ENCODE measurements around the gene KRTAP20-1. TPM values are rescaled to one million over a fixed set of nuclear protein-coding genes. Genes with fewer than 3 reads are reported as not detected.

Gene KRTAP20-1
- total RNA-seq, 1 donor from 2014 or later = not detected

GRCh38 chr21:30613836-30614235, 2.4 kb upstream of the KRTAP20-1 start, which contains the start of gene KRTAP6-1:
Gene KRTAP6-1, minus strand, starts transcription at chr21:30613930. Its CDS starts 26 bp downstream, at chr21:30613904.
- H3K27ac Mint-ChIP-seq = no peak within 1 kb of the TSS

GRCh38 chr21:30615199-30615598, 1.0 kb upstream of the KRTAP20-1 start:
- Mint-ChIP-seq H3K27ac (no peak overlapping the region), H3K4me1 (ENCODE audit: unreplicated experiment) (no peaks in the 10 kb centered on the region), H3K36me3 (no peaks in the 10 kb centered on the region), H3K4me3 (no peak overlapping the region), H3K9me3 (no peaks in the 10 kb centered on the region), H3K27me3 (no peaks in the 10 kb centered on the region)
- TF ChIP-seq CTCF (conservative IDR thresholded peaks at IDR 0.05) = no peak
- DNase-seq (ENCODE audit: extremely low spot score, unreplicated experiment) = no peak

More at GRCh38 chr21:30613836-30614235, 2.4 kb upstream of the KRTAP20-1 start, which contains the start of gene KRTAP6-1:
- no peak for TF ChIP-seq CTCF (conservative IDR thresholded peaks at IDR 0.05)
- Mint-ChIP-seq H3K9me3 (no peaks in the 10 kb centered on the region), H3K27me3 (no peaks in the 10 kb centered on the region), H3K36me3 (no peaks in the 10 kb centered on the region), H3K4me1 (ENCODE audit: unreplicated experiment) (no peaks in the 10 kb centered on the region), H3K4me3 (no peak within 1 kb of the TSS)
- DNase-seq (ENCODE audit: extremely low spot score, unreplicated experiment) = no peak

- H3K27ac Mint-ChIP-seq = no peak overlapping the region
- no peak for DNase-seq (ENCODE audit: extremely low spot score, unreplicated experiment)
- H3K27me3 Mint-ChIP-seq = no peaks in the 10 kb centered on the region
- TF ChIP-seq CTCF (conservative IDR thresholded peaks at IDR 0.05) = no peak
- no peaks in the 10 kb centered on the region for H3K9me3 Mint-ChIP-seq
- H3K4me3 Mint-ChIP-seq = no peak overlapping the region
- H3K36me3 Mint-ChIP-seq = no peaks in the 10 kb centered on the region
- no peaks in the 10 kb centered on the region for H3K4me1 Mint-ChIP-seq (ENCODE audit: unreplicated experiment)
Observed at GRCh38 chr21:30620080-30620479, 3.9 kb downstream of the KRTAP20-1 start.

- Mint-ChIP-seq H3K27me3 (no peaks in the 10 kb centered on the region), H3K27ac (no peak within 1 kb of the TSS), H3K4me3 (no peak within 1 kb of the TSS), H3K36me3 (no peaks in the 10 kb centered on the region), H3K9me3 (no peaks in the 10 kb centered on the region), H3K4me1 (ENCODE audit: unreplicated experiment) (no peaks in the 10 kb centered on the region)
- TF ChIP-seq CTCF (conservative IDR thresholded peaks at IDR 0.05) = no peak
- no peak for DNase-seq (ENCODE audit: extremely low spot score, unreplicated experiment)
Observed at GRCh38 chr21:30620522-30620921, 4.3 kb downstream of the KRTAP20-1 start, which contains the start of gene KRTAP20-4. Gene KRTAP20-4, plus strand, starts transcription at chr21:30620627.

GRCh38 chr21:30623362-30623761, 7.1 kb downstream of the KRTAP20-1 start:
- TF ChIP-seq CTCF (conservative IDR thresholded peaks at IDR 0.05) = no peak
- DNase-seq (ENCODE audit: extremely low spot score, unreplicated experiment) = no peak
- Mint-ChIP-seq H3K4me3 (no peak overlapping the region), H3K27me3 (no peaks in the 10 kb centered on the region), H3K27ac (no peak overlapping the region), H3K9me3 (no peaks in the 10 kb centered on the region), H3K36me3 (no peaks in the 10 kb centered on the region), H3K4me1 (ENCODE audit: unreplicated experiment) (no peaks in the 10 kb centered on the region)

Measured in type B pancreatic cell (in vitro differentiated cells).